HG03354 (cell line): ENCODE measurements around the gene GCLC.
A peak's percentile ranks its signal among the peaks of the same experiment; 100 is the strongest.
"Not testable (repeated sequence)": the region's sequence is repeated elsewhere in the genome, so short reads cannot be mapped to it uniquely, and the experiment has no call there.

ENCODE experiments used
- ATAC-seq: cut with Tn5 transposase; IDR thresholded peaks from one replicate; pipeline ENCODE4 v1.9.1; 2021; ENCODE audit warnings: mild to moderate bottlenecking; ENCODE audit not compliant: unreplicated experiment, poor library complexity, severe bottlenecking

Gene GCLC

DNA sequence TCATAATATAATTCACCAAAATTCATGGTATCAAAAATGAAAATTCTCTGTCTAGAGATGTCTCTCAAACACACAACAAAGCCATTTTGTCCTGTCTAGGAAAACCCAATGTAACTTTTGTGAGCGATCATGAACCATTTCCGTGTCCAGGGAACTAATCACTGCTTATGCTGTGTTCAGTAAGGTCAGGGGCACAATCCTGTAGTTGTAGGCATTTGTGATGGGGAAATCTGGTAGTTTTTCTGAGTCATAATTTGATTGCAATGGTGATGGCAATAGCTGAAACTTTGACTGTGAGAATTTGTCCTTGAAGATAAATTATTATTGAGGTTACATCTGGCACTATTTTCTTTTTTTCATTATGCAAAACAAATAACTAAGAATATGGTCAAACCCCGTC lies 21.0 kb upstream of the GCLC start:
- ATAC-seq = no peak

DNA sequence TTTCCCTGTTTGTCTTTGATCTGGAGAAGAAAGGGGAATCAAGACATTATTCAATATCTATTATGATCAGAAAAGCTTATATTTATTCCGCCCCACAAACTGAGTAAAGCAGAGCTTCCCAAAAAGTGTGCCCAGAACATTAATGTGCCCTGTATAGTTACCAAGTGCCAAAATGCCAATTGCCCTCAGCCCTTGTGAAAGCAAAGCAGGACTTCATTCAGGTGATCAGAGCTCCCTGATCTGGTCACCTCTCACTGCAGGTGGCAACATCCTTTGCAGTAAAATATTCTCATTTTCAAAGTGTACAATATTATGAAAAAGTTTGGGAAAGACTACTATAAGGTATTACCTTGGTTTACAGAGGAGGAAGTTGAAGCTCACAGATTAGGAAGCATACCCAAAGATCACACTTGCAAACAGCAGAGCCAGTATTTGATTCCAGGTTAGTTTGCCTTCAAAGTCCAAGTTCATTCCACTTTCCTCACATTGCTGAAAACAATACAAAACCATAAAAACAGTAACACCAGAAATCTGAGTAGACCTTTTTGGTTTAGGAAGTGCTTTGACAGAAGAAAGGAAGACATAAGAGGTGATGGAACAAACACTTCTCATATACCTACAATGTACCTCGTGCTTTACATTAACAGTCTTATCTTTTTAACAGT lies 19.6 kb upstream of the GCLC start:
- no peak for ATAC-seq

DNA sequence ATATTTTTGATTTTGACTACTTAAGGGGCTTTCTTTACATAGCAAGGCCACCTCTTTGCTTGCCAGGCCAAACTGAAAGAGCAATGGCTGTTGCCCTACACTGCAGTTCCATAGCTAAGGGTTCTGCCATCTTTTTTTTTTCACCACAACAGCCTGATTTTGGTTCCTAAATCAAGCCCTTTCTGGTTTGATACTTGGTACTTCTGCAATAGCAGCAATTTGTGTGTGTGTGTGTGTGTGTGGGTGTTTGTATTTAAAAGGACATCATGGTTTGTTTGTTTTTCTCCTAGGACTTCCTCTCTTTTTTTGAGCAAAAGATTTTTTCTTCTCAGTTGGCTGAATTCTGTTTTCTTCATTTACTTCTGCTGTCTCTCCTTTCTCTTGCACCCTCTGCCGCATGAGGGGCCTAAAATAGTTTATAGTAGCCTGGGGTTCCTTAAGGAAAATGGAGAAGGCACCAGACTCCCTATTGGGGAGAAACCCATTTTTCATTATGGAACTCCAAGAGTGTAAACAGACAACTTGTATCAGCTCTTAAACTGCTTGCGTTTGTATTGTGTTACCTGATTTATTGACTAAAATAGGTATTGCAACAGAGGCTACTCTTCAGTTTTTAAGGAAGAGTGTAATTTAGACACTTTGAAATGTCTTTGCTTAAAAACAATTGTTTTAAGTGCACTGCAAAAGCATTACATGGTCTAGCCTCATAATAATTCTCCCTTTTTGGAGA lies 12.2 kb upstream of the GCLC start:
- ATAC-seq = no peak

DNA sequence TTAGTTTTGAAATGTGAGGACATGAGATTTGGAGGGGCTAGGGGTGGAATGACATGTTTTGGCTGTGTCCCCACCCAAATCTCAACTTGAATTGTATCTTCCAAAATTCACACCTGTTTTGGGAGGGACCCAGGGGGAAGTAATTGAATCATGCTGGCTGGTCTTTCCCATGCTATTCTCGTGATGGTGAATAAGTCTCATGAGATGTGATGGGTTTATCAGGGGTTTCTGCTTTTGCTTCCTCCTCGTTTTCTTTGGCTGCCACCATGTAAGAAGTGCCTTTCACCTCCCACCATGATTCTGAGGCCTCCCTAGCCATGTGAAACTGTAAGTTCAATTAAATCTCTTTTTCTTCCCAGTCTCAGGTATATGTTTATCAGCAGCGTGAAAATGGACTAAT lies 8.7 kb upstream of the GCLC start:
- not testable (repeated sequence) for ATAC-seq

DNA sequence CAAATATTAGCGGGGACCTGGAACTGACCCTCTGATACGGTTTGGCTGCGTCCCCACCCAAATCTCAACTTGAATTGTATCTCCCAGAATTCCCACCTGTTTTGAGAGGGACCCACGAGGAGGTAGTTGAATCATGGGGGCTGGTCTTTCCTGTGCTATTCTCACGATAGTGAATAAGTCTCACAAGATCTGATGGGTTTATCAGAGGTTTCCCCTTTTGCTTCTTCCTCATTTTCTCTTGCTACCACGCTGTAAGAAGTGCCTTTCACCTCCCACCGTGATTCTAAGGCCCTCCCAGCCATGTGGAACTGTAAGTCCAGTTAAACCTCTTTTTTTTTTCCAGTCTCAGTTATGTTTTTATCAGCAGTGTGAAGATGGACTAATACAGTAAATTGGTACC lies 6.8 kb upstream of the GCLC start:
- ATAC-seq = not testable (repeated sequence)

DNA sequence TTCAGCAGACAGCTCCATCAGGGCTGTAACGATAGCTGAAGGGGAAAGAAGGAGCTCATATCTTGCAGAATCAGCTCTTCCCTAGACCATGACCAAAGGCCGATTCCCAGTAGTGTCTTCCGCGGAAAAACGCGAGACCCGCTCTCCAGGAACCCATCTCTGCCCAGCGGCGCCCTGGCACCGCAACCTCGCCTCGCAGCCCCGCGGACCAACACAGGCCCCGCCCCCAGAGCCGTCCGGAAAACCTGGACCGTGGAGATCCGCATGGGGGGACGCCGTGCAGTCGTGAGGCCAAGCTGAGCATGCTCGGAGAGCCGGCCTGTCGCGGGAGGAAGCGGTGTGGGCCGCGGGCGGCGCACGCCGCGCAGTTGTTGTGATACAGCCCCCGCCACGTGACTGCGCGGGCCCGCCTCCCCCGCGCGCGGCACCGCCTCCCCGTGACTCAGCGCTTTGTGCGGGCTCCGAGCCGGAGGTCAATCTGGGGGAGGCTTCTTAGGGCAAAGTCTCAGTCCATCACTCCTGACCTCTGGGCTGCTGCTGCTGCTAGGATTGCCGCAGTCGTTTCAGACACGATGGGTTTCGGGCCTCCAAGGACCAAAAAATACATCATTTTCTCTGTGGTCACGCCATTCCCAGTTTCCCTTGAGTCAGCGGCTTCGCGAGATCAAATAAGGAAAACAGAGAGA lies 3.1 kb upstream of the GCLC start:
- ATAC-seq = peak; percentile 77

DNA sequence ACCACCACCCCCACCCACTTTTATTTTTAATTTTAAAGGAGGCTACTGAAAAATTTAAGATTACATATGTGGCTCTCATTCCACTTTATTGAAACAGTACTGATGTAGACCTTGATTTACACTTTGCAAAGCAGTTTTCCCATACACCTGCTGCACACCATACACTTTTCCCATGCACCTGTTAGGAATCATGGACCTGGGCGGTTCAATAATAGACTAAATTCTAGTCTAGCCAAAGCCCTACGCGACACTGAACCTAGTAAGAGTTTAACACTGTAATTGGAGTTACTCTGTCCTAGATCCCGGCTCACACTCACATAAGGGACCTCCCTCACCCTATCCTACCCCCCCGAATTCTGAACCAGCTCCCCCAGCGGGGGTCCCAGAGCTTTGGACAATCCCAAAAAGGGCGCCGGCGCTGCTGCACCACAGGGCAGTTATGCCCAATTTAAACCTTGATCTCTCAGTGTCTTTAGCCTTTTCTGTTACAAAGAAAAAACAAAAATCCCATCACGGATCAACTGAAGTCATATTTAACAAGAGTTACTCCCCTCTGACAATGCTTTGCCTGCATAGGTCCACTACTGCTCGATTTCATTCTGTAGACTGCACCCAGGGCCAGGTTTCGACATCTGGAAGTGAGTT lies 2.4 kb upstream of the GCLC start:
- ATAC-seq = peak; percentile 8

DNA sequence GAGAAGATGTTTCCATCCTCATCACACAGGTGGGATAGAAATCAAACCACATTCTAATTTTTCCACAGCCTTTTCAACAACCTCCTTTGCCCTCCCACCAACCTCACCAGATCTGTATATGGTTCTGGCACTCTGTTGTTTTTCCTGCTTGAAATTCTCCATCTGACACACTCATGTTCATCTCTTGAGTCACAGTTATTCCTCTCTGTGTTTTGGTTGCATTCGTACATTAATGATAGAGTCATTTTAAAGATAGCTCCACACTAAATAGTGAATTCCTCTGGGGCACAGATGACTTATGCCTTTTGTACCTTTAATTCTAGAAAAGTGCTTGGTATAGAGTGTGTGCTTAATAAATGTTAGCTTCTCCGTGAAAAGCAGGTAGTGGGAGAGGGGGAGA lies 1.4 kb upstream of the GCLC start:
- ATAC-seq = no peak

DNA sequence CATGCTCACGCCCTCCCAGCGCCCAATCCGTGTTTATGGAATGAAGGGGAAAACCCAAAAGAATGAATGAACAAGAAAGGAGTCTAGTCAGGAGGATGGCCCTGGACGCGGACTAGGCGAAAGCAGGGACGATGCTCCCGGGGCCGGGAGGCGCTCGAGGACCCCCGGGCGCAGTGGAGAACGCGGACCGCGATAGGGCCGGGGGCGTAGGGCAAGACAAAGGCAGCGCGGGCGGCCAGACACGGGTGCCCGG lies 758 bp downstream of the GCLC start:
- ATAC-seq = no peak

DNA sequence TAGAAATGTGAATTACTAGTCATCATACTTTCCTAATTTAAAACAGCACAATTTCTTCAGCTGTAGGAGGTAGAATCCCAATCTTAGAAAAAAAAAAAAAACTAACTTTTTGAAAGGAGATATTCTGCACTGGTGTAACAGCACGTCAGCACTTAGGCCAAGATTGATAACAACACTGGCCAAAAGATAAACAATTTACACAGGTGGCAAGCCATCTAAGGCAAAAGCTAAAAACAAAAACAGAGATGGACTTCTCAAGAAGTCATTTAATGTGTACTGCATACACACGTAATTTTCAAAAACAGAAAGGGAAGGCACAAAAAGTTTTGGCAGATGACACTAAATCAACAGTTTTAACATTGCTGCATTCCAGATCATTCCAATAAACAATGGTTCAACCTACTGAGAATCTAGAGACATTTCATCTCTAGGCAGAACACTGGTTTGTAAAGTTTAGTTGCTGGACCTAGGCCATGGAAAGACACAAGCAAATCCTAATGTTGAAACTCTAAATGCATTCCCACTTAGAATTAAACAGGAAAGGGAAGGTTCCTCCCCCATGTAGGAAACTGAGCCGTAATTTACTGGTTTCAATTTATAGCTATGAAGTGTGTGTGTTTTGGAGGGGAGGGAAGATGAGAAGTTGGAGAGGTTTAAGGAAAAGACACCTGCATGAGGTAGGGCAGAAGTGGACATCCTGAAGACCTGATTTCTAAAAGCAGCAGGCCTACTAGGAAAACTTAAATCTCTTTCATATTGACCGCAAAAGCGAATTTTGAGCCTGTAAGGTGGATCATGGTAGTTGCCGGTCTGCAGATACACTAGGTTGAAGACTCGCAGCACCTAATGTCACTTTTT lies 1.3 kb downstream of the GCLC start:
- ATAC-seq = no peak

DNA sequence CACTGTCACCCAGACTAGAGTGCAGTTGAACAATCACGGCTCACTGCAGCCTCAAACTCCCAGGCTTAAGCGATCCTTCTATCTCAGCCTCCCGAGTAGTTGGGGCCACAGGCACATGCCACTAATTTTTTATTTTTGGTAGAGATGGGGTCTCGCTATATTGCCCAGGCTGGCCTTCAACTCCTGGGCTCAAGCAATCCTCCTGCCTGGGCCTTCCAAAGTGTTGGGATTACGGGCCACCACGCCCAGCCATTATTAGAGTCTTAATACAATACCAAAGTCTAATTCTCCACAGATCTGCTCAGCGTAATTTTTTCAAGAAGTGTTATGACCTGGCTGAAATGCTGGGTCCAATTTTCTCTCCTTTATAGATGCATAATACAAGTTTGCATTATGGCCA lies 3.0 kb downstream of the GCLC start:
- no peak for ATAC-seq

DNA sequence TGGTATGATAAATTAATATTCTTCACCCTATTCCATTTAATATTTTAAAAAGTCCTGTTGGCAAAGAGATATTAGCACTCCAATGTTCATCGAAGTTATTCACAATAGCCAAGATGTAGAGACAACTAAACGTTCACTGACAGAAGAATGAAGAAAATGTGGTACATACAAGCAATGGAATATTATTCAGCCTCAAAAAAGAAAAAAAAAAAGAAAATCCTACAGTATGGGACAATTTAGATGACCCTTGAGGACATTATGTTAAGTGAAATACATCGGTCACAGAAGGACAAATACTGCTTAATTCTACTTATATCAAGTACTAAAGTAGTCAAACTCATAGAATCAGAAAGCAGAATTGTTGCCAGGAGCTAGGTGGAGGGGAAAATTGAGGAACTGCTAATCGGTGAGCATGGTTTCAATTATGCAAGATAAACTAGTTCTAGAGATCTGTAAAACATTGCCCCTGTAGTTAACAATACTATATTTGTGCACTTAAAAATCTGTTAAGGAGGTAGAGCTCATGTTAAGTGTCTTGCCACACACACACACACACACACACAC lies 4.7 kb downstream of the GCLC start:
- no peak for ATAC-seq

DNA sequence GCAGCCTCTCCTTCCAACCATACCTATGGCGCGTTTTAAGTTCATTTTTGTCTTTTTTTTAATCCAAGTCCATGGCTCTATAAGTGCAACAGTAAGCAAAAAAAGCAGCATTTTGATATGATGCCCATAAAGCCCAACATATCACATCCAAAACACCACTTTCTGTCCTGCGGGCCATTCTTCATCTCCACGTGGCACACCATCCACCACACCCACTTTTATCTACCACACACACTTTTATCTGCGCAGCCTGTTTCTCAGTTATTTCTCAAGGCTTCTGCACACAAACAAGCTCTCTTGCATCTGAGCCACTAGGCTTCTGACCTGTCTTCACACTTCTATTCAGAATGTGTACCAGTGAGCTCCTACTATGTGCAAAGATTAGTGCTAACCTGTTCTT lies 5.3 kb downstream of the GCLC start:
- ATAC-seq = no peak

DNA sequence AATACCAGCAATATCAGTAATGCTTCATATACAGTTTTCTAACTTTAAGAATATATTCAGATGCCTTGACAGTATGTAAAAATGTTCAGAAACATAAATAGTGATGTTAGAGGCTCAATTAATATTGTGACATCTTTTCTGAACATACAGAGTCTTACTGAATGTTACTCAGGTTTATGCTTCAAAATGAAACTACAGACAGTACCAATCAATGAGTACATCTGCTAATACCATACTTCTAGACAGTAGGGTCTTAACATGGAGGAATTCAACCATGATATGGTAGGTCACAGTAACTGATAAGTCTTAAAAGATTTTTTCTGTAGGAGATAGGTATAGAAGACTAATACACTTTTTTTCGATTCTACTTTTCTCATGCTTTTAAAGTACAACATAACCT lies 8.3 kb downstream of the GCLC start:
- no peak for ATAC-seq

DNA sequence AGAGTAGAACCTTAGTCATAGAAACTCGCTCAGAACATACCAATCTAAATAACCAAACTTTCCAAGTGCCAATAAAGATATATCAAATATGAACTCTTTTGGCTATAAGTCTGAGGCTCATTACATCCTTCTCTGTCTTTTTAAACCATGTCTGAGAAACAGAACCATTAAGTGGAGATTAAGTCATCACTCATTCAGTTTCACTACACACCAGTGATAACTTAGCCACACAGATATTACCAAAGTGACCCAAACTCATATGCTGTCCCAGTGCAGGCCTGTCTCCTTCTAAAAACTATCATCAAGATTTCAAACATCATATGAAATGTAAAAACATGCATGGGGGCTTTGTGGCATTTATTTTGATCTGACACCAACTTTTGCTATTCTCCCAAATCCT lies 12.0 kb downstream of the GCLC start:
- no peak for ATAC-seq

DNA sequence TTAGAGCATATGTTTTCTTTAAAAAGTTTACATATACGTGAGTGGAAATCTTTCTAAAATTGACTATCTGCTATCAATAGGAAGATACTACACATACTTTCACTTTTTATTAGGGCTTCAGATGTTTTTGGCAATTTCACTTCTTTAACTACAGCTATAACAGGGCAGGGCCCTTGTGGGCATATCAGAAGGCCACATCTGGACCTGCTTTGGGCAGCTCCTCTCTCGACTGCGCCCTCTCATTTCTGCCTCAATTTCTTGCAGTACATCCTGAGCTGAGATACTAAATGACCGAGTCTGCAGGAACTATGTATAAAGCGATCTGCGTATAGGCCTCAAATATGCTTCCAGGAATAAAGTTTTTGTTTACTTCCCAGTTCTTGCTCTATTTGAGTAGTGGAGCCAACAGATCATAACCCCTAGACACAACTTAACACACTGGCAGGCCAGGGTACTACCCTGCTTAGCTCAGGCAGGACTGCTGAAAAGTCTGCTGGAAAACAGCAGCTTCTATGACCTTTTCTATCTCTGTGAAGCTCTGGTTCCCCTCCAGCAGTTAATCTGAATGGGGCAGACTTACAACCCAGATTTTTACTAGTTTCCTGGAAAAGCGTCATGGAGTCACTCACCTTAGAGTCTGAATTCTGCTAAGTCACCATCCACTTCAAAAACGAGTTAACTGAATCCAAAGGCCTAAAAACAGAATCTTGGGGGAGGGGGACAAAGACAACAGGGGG lies 12.7 kb downstream of the GCLC start:
- ATAC-seq = no peak

DNA sequence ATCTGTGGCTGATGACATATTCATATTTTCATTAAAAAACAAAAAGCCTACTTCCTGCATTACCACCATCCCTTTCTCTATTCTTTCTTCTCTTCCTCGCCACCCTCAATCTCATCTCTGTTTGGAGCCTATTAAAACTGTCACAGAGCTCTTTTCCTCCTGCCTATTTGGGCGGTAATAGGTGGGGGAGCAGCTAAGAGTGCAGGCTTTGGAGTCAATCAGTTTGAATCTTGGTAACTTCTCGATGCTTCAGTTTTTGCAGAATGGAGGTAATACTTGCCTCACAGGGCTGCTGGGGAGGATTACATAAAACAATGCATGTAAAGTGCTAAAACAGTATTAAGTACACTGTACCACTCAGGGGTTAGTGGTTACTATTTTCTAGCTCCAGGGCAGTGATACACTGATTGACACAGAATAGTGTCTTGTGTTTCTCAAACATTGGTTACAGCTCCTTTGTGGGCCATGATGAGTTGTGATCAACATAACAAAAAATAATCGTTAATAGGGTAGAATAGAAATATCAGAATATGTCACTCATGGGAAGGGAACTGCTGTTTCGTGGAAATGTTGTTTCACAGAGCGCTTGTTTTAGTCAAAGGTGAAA lies 14.0 kb downstream of the GCLC start:
- no peak for ATAC-seq

DNA sequence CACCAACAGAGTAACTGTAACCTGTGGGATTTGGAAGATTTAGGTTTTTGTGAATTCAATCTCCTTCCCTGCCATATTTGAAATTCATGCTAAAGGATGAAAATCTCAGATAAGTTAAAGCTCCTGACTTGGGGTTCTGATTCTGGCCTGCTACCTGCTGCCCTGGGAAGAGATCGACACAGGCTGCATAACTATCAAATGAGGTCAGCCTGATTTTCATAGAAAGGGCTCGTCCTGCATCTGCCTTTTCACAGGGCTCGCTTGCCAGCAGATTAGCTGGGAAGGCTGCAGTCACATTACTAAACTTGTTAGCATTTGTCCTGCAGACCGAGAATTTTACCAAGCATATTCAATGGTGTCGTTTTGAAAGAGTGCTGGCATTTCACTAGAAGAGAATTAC lies 14.6 kb downstream of the GCLC start:
- ATAC-seq = no peak
